Measurements from ENCODE around the gene DAND5.
"Not testable (repeated sequence)": the region's sequence is repeated elsewhere in the genome, so short reads cannot be mapped to it uniquely, and the experiment has no call there.

DAND5 gene

DNA sequence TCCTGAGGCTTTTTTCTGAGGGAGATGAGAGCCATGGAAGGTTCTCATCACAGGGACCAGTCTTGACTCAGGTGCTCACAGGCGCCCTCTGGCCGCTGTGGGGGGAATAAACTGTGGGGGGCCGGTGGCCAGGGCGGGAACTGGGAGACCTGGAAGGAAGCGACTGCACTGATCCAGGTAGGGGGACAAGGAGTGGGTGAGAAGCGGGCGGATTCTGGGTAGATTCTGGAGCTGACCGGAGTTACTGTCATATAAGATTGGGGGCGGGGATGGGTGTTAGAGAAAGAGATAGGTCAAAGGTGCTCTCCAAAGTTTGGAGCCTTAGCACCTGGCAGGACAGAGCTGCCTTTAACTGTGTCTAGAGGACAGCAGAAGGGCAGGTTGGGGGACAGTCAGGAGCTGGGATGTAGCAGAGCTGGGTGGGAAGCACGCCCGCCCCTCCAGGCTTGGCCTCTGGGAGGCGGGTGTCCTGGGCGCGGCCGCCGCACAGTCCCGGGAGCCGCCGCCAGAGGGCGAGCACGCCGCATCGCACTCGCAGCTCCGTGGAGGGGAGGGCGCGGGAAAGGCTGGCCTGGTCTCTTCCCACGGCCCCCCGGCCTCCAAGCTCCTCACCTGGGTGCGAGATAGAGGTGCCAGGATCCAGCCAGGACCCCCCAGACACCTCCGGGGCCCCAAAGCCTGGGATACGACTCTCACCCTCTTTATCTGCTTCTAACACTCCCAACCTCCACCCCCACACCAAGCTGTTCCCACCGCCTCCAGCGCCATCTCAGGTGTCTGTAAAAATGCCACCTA is 4.2 kb upstream of the DAND5 start:
- H3K4me3 ChIP-seq, result peak overlapping the region; percentile 63
- H3K4me1 ChIP-seq, result peaks cover 16% of the 10 kb centered on the region
- H3K27ac ChIP-seq, result peak overlapping the region; percentile 61; the same call in 1 of the 2 replicates
- H3K9me3 ChIP-seq, result no peaks in the 10 kb centered on the region
- H3K36me3 ChIP-seq, result no peaks in the 10 kb centered on the region
- no peaks in the 10 kb centered on the region for H3K27me3 ChIP-seq
- no peak for TF ChIP-seq Cebpa-rat (IDR thresholded peaks at IDR 0.05)
- no peaks in the 10 kb centered on the region for H4K20me1 ChIP-seq
- peak overlapping the region; percentile 65 for H3K9ac ChIP-seq
- peak overlapping the region; percentile 91 for H3K4me2 ChIP-seq

DNA sequence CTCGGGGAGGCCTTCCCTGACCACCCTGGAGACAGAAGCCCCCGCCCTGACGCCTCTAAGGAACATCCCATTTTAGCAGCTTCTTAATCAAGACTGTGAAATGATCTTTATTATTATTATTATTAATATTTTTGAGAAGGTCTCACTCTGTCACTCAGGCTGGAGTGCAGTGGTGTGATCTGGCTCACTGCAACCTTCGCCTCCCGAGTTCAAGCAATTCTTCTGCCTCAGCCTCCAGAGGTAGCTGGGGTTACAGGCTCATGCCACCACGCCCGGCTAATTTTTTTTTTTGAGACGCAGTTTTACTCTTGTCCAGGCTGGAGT is 3.6 kb upstream of the DAND5 start:
- Histone ChIP-seq H3K9me3 (no peaks in the 10 kb centered on the region), H3K4me3 (peak overlapping the region; percentile 63; the same call in 1 of the 2 replicates), H3K27me3 (no peaks in the 10 kb centered on the region), H4K20me1 (no peaks in the 10 kb centered on the region), H3K9ac (peak overlapping the region; percentile 65; the same call in 1 of the 2 replicates), H3K27ac (no peak overlapping the region; the same call in 1 of the 2 replicates), H3K4me1 (peaks cover 16% of the 10 kb centered on the region), H3K4me2 (peak overlapping the region; percentile 91), H3K36me3 (no peaks in the 10 kb centered on the region)
- no peak for TF ChIP-seq Cebpa-rat (IDR thresholded peaks at IDR 0.05)

DNA sequence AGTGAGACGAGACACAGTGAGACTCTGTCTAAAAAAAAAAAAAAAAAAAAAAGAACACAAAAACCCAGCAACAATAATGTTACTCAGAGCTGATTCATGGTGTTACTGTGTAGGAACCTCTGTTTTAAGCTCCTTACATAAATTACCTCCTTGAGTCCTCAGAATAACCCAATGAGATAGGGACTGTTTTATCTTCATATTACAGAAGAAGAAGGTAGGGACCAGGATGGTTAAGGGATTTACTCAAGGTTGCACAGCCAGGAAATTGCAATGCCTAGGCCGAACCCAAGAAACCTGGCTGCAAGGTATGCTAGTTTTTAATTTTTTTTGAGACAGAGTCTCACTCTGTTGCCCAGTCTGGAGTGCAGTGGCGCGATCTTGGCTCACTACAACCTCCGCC is 1.5 kb upstream of the DAND5 start:
- Histone ChIP-seq H3K4me1 (peaks cover 16% of the 10 kb centered on the region), H3K27ac (no peak overlapping the region), H3K27me3 (no peaks in the 10 kb centered on the region), H3K9me3 (no peaks in the 10 kb centered on the region), H3K4me2 (no peak overlapping the region), H3K36me3 (no peaks in the 10 kb centered on the region), H3K4me3 (no peak overlapping the region), H3K9ac (no peak overlapping the region), H4K20me1 (no peaks in the 10 kb centered on the region)
- TF ChIP-seq Cebpa-rat (IDR thresholded peaks at IDR 0.05), result no peak

DNA sequence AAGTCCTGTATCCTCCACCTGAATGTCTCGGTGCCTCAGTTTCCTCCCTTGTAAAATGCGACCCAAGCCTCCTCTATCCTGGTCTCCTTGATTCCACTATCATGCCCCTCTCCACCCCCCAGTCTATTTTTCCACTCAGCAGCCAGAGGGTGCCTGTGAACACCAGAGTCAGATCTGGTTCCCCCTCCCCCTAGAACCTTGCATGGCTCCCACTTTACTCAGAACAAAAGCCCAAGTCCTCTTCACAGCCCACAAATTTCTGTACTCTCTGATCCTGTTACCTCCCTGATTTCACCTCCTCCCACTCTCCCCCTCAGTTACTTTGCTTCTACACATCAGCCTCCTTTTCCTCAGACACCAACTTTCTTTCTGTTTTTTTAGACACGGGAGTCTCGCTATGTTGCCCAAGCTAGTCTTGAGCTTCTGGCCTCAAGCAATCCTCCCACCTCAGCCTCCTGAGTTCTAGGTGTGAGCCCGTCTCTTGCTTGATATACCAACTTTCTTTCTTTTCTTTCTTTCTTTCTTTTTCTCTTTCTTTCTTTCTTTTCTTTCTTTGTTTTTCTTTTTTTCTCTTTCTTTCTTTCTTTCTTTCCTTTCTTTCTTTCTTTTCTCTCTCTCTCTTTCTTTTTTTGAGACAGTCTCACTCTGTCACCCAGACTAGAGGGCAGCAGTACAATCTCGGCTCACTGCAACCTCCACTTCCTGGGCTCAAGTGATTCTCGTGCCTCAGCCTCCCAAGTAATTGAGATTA is 869 bp downstream of the DAND5 start:
- Histone ChIP-seq H3K27ac (no peak overlapping the region), H4K20me1 (no peaks in the 10 kb centered on the region), H3K9ac (no peak overlapping the region), H3K4me3 (no peak overlapping the region), H3K27me3 (no peaks in the 10 kb centered on the region), H3K4me1 (peaks cover 36% of the 10 kb centered on the region), H3K4me2 (no peak overlapping the region), H3K36me3 (no peaks in the 10 kb centered on the region), H3K9me3 (no peaks in the 10 kb centered on the region)
- no peak for TF ChIP-seq Cebpa-rat (IDR thresholded peaks at IDR 0.05)

DNA sequence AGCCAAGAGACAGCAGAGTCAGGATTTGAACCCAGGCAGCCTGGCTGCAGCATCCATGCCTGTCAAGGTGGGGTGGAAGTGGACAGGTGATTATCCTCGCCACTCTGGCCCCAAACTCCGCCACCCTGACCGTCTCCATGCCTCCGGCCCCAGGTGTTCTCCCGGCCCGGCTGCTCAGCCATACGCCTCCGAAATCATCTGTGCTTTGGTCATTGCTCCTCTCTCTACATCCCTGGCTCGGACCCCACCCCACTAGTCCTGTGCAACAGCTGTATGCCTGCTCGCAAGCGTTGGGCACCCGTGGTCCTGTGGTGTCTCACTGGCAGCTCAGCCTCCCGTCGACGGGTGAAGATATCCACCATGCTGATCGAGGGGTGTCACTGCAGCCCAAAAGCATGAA is 3.9 kb downstream of the DAND5 start:
- Histone ChIP-seq H3K9me3 (no peaks in the 10 kb centered on the region), H4K20me1 (no peaks in the 10 kb centered on the region), H3K27ac (no peak overlapping the region), H3K27me3 (no peaks in the 10 kb centered on the region), H3K36me3 (no peaks in the 10 kb centered on the region), H3K9ac (no peak overlapping the region), H3K4me2 (peak overlapping the region; percentile 61; the same call in 1 of the 2 replicates), H3K4me1 (peaks cover 34% of the 10 kb centered on the region), H3K4me3 (no peak overlapping the region)
- TF ChIP-seq Cebpa-rat (IDR thresholded peaks at IDR 0.05), result no peak

DNA sequence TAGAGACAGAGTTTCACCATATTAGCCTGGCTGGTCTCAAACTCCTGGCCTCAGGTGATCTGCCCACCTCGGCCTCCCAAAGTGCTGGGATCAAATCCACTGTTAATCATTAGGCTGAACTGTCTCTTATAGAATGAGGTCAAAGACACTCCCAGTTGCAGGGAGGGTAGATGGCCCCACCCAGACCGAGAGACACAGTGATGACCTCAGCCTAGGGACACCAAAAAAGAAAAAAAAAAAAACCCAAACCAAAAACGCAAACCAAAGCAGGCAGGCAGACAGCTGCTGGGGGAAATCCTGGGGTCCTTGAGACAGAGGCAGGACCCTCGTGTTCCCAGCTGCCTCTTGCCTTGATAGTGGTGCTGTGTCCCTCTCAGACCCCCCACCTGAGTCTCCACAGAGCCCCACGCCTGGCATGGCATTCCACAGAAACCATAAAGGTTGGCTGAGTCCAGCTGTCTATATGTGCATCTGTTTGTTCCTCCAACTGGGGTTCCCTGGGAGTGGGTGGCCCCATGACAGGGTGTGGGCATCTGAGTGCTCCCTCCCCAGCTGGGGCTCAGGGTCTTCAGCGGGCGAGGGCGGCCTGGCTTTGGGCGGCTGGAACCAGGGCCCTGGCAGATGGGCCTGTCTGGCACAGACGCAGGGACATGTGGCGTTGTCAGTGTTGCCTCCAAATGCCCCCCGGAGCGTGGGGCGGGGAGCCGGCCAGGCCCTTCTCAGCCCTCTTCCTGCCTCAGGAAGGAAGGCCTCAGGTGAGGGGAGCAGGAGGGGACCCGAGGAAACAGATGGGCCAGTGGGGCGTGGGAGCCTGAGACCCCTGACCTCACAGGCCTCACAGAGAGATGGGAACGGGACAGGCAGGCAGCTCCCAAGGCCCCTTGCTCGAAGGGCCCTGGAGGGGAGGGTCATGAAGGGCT is 5.2 kb downstream of the DAND5 start:
- Histone ChIP-seq H3K27ac (peak overlapping the region; percentile 56), H3K9ac (peak overlapping the region; percentile 53; the same call in 1 of the 2 replicates), H3K36me3 (no peaks in the 10 kb centered on the region)

DNA sequence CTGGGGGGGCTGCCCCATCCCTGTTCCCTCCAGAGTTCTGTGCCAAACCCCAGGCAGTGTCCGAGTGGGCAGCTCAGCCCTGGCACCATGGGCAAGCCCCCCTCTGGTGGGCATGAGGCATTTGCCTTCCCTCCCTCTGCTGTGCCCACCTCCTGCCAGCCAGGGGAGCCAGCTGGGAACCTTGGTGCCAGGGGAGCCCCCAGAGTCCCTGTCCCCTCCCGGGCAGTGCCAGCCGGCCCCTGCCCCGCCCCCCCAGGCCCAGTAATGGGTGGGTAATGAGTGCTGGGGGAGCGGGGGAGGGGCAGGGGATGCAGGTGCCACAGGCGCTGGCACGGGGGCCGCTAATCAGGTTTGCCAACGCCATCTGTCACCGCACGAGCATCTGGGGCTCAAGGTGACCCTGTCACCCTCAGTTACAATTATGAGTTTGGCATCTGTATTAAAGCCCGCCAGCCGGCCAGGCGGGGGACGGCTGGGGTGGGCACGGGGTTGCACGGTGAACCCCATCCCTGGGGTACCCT is 5.9 kb downstream of the DAND5 start:
- H3K4me1 ChIP-seq, result peaks cover 36% of the 10 kb centered on the region
- peak overlapping the region; percentile 56 for H3K27ac ChIP-seq
- no peaks in the 10 kb centered on the region for H3K27me3 ChIP-seq
- no peak overlapping the region for H3K4me3 ChIP-seq
- H3K4me2 ChIP-seq, result peak overlapping the region; percentile 61
- no peaks in the 10 kb centered on the region for H4K20me1 ChIP-seq
- no peak for TF ChIP-seq Cebpa-rat (IDR thresholded peaks at IDR 0.05)
- no peaks in the 10 kb centered on the region for H3K36me3 ChIP-seq
- H3K9ac ChIP-seq, result peak overlapping the region; percentile 53; the same call in 1 of the 2 replicates
- no peaks in the 10 kb centered on the region for H3K9me3 ChIP-seq

More for the DNA sequence above, 5.2 kb downstream of the DAND5 start:
- Histone ChIP-seq H3K4me2 (peak overlapping the region; percentile 61), H3K9me3 (no peaks in the 10 kb centered on the region), H3K4me3 (no peak overlapping the region), H3K4me1 (peaks cover 32% of the 10 kb centered on the region), H4K20me1 (no peaks in the 10 kb centered on the region), H3K27me3 (no peaks in the 10 kb centered on the region)
- no peak for TF ChIP-seq Cebpa-rat (IDR thresholded peaks at IDR 0.05)

DNA sequence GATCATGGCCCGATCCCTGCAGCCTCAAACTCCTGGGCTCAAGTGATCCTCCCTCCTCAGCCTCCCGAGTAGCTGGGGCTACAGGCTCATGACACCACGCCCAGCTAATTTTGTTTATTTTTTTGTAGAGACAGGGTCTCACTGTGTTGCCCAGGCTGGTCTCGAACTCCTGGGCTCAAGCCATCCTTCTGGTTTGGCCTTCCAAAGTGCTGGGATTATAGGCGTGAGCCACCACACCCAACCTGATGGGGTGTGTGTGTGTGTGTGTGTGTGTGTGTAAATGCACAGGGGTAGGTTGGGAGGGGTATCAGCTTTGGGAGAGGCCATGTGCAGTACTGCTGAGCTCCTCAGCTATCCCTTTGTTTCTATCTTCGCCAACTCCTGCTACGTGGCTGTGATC is 6.7 kb downstream of the DAND5 start:
- H4K20me1 ChIP-seq, H3K9me3 ChIP-seq, H3K9ac ChIP-seq, H3K4me3 ChIP-seq, H3K27me3 ChIP-seq, H3K4me2 ChIP-seq, H3K36me3 ChIP-seq, H3K27ac ChIP-seq: not testable (repeated sequence)
- H3K4me1 ChIP-seq, result peaks cover 39% of the 10 kb centered on the region

DNA sequence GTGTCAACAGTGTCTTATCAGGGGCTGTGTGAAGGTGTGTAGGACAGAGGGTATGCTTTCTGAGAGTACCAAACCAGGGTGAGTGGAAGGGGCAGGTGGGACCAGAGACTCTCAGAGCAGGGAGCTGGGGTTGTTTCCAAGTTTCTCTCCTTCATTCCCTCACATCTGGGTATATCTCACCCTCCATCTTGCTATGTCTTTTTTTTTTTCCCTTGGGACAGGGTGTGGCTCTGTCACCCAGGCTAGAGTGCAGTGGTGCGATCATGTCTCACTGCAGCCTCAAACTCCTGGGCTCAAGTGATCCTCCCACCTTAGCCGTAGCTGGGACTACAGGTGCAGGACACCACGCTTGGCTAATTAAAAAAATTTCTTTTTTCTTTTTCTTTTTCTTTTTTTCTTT is 10.6 kb downstream of the DAND5 start:
- no peak for TF ChIP-seq Cebpa-rat (IDR thresholded peaks at IDR 0.05)

More for the DNA sequence above, 10.6 kb downstream of the DAND5 start:
- Histone ChIP-seq H3K9me3 (no peaks in the 10 kb centered on the region), H3K36me3 (no peaks in the 10 kb centered on the region), H3K27me3 (no peaks in the 10 kb centered on the region), H3K27ac (no peak overlapping the region), H4K20me1 (no peaks in the 10 kb centered on the region), H3K4me2 (peak overlapping the region; percentile 23), H3K9ac (no peak overlapping the region), H3K4me3 (no peak overlapping the region), H3K4me1 (peaks cover 42% of the 10 kb centered on the region)
